HG03432 (cell line): ENCODE results near the gene FBLN1.
"Not testable (repeated sequence)": the region's sequence is repeated elsewhere in the genome, so short reads cannot be mapped to it uniquely, and the experiment has no call there.

Experiments used
- ATAC-seq: cut with Tn5 transposase; IDR thresholded peaks from one replicate; pipeline ENCODE4 v1.9.1; 2021; ENCODE audit warnings: mild to moderate bottlenecking, moderate library complexity; ENCODE audit not compliant: unreplicated experiment

Gene FBLN1

GRCh38 chr22:45547016-45547345 lies 44.3 kb downstream of the FBLN1 start:
- ATAC-seq: no peak

GRCh38 chr22:45547731-45548130 lies 45.0 kb downstream of the FBLN1 start:
- ATAC-seq: no peak

- no peak for ATAC-seq
These were observed 45.7 kb downstream of the FBLN1 start for GRCh38 chr22:45548247-45548840.

GRCh38 chr22:45548991-45549761 lies 46.5 kb downstream of the FBLN1 start:
- no peak for ATAC-seq

- no peak for ATAC-seq
These were observed 47.2 kb downstream of the FBLN1 start for GRCh38 chr22:45549762-45550378.

GRCh38 chr22:45550416-45550815 lies 47.7 kb downstream of the FBLN1 start:
- ATAC-seq: no peak

GRCh38 chr22:45550891-45551290 lies 48.2 kb downstream of the FBLN1 start:
- no peak for ATAC-seq

- ATAC-seq: no peak
These were observed 48.8 kb downstream of the FBLN1 start for GRCh38 chr22:45551310-45552016.

GRCh38 chr22:45552017-45552411 lies 49.3 kb downstream of the FBLN1 start:
- ATAC-seq: no peak

- ATAC-seq: no peak
These were observed 50.1 kb downstream of the FBLN1 start for GRCh38 chr22:45552580-45553350.

GRCh38 chr22:45553351-45554039 lies 50.8 kb downstream of the FBLN1 start:
- no peak for ATAC-seq

GRCh38 chr22:45554040-45554406 lies 51.3 kb downstream of the FBLN1 start:
- ATAC-seq: no peak

GRCh38 chr22:45554861-45555260 lies 52.2 kb downstream of the FBLN1 start:
- no peak for ATAC-seq

- ATAC-seq: not testable (repeated sequence)
These were observed 55.2 kb downstream of the FBLN1 start for GRCh38 chr22:45557926-45558325.

- ATAC-seq: not testable (repeated sequence)
These were observed 57.4 kb downstream of the FBLN1 start for GRCh38 chr22:45560092-45560491.

- not testable (repeated sequence) for ATAC-seq
These were observed 58.1 kb downstream of the FBLN1 start for GRCh38 chr22:45560761-45561160.

GRCh38 chr22:45562102-45562501 lies 59.4 kb downstream of the FBLN1 start:
- ATAC-seq: no peak

GRCh38 chr22:45562537-45563361 lies 60.1 kb downstream of the FBLN1 start:
- ATAC-seq: no peak

- ATAC-seq: no peak
These were observed 60.8 kb downstream of the FBLN1 start for GRCh38 chr22:45563362-45564040.
